K562 (cell line): ENCODE measurements around the gene EPPIN. TPM values are rescaled to one million over a fixed set of nuclear protein-coding genes. Genes with fewer than 3 reads are reported as not detected.

Experiments
- ATAC-seq: fragments of 200-7000 bp; cut with Tn5 transposase; 3 replicates; pipeline ENCODE4 v1.9.1; 2020; ENCODE audit warnings: moderate library complexity
- BruUV-seq: library from RNA; stranded (reverse); fragments of 400-500 nt; replicated peaks from 2 replicates; lab custom pipeline; 2021; lab: Mats Ljungman, UMichigan
- CTCF ChIA-PET: fragments of 300-600 bp; formaldehyde crosslinking; extraction: SDS; loops from one replicate; lab custom pipeline; 2021; ENCODE audit warnings: low intra/inter-chr PET ratio; lab: Yijun Ruan, JAX
- POLR2A ChIA-PET: fragments of 300-600, 350-650 bp; sonication (Branson Sonifier 250); formaldehyde crosslinking; extraction: SDS; loops from one replicate; lab custom pipeline; 2021; ENCODE audit warnings: antibody characterized with exemption, inconsistent platforms; lab: Yijun Ruan, JAX
- DNase-seq, 4 experiments: peaks; one replicate each; pipeline versions ENCODE4 v3.0.0 to v3.0.0-alpha.2; 2011 to 2018; ENCODE audit warnings: low spot score in 3 of 4, mixed read lengths in 3 of 4; ENCODE audit errors: extremely low read depth in 1 of 4
- FAIRE-seq: peaks from 2 replicates; lab custom pipeline; 2011; peaks lifted over from hg19 to GRCh38; lab: Jason Lieb, UNC
- H2AFZ ChIP-seq: 2 replicates; pipeline ENCODE4 v1.6.0; 2011; ENCODE audit warnings: low read depth, low read length, control low read depth, inconsistent platforms
- H3K27ac ChIP-seq: fragments of 200-600 bp; 3 replicates; pipeline ENCODE4 v1.8.0; 2011; ENCODE audit warnings: low read depth, mild to moderate bottlenecking, control low read depth, inconsistent platforms, low read length, moderate library complexity, mixed read lengths; ENCODE audit errors: extremely low read depth
- H3K27me3 ChIP-seq, 2 experiments: fragments of 300-600 bp in 1 of 2; 2 replicates in 1 of 2; 3 replicates in 1 of 2; pipeline versions ENCODE4 v1.6.0 to v1.8.0; 2011; ENCODE audit warnings: inconsistent platforms in 2 of 2, low read length in 2 of 2, mild to moderate bottlenecking in 1 of 2, mixed read lengths in 1 of 2, moderate library complexity in 1 of 2; ENCODE audit not compliant: control insufficient read depth in 2 of 2, insufficient read depth in 2 of 2
- H3K36me3 ChIP-seq: fragments of 300-600 bp; 3 replicates; pipeline ENCODE4 v1.8.0; 2011; ENCODE audit warnings: mild to moderate bottlenecking, low read length, inconsistent platforms; ENCODE audit not compliant: control insufficient read depth, insufficient read depth
- H3K4me1 ChIP-seq, 2 experiments: fragments of 200-600 bp in 1 of 2; replicated peaks in 1 of 2; 2 replicates in 1 of 2; 3 replicates in 1 of 2; pipeline versions ENCODE4 v1.5.1 to v1.8.0; 2011; ENCODE audit warnings: inconsistent platforms in 2 of 2, low read length in 2 of 2, mild to moderate bottlenecking in 1 of 2, mixed read lengths in 1 of 2, moderate library complexity in 1 of 2; ENCODE audit not compliant: control insufficient read depth in 2 of 2, insufficient read depth in 2 of 2
- H3K4me2 ChIP-seq: 2 replicates; pipeline ENCODE4 v1.6.1; 2011; ENCODE audit warnings: low read length, control low read depth, inconsistent platforms, mixed read lengths; ENCODE audit not compliant: insufficient read depth
- H3K4me3 ChIP-seq: fragments of 200-600 bp; sonication (generic), shearing (Covaris generic); 2 replicates; pipeline ENCODE4 v1.5.1; 2016; ENCODE audit warnings: control low read depth, inconsistent platforms
- H3K79me2 ChIP-seq: fragments of 200-600 bp; 3 replicates; pipeline ENCODE4 v1.8.0; 2011; ENCODE audit warnings: low read length, inconsistent platforms; ENCODE audit not compliant: control insufficient read depth, insufficient read depth
- H3K9ac ChIP-seq, 2 experiments: 2 replicates each; pipeline versions ENCODE4 v1.6.0 to v1.6.1; 2011; ENCODE audit warnings: low read depth in 2 of 2, low read length in 2 of 2, control low read depth in 1 of 2, inconsistent platforms in 1 of 2, mild to moderate bottlenecking in 1 of 2, mixed read lengths in 1 of 2; ENCODE audit not compliant: insufficient read depth in 1 of 2
- H3K9me1 ChIP-seq: one replicate; pipeline ENCODE4 v1.6.0; 2011; ENCODE audit warnings: inconsistent platforms, mild to moderate bottlenecking, low read length, moderate library complexity; ENCODE audit not compliant: control insufficient read depth, insufficient read depth
- H3K9me3 ChIP-seq: replicated peaks from 2 replicates; pipeline ENCODE4 v1.5.1; 2011; ENCODE audit warnings: low read depth, low read length, inconsistent platforms; ENCODE audit not compliant: control insufficient read depth, insufficient read depth
- H4K20me1 ChIP-seq: replicated peaks from 2 replicates; pipeline ENCODE4 v1.6.1; 2011; ENCODE audit warnings: low read length, inconsistent platforms, mixed read lengths; ENCODE audit not compliant: control insufficient read depth, insufficient read depth
- DACH1 ChIP-seq: fragments of 450-650 bp; IDR thresholded peaks from 2 replicates; pipeline ENCODE4 v1.6.1; 2018; ENCODE audit not compliant: partially characterized antibody
- GTF2A2 ChIP-seq: IDR thresholded peaks from 2 replicates; pipeline ENCODE4 v1.6.1; 2016; ENCODE audit warnings: mild to moderate bottlenecking, missing genetic modification characterization, missing compliant biosample characterization
- JUND ChIP-seq, 2 experiments: IDR thresholded peaks; 2 replicates in 1 of 2; 3 replicates in 1 of 2; pipeline ENCODE4 v1.6.1; 2011; ENCODE audit warnings: borderline replicate concordance in 2 of 2, low read depth in 2 of 2, low read length in 2 of 2, improper control_type of control experiment in 1 of 2, missing biosample characterization in 1 of 2, missing genetic modification characterization in 1 of 2, missing genetic modification reagents in 1 of 2
- MEIS2 ChIP-seq: fragments of 450-650 bp; IDR thresholded peaks from 2 replicates; pipeline ENCODE4 v1.6.1; 2014; ENCODE audit warnings: mild to moderate bottlenecking; ENCODE audit not compliant: partially characterized antibody
- NFE2 ChIP-seq: IDR thresholded peaks from 2 replicates; pipeline ENCODE4 v1.6.1; 2014; ENCODE audit warnings: antibody characterized with exemption, low read depth
- POLR2H ChIP-seq: IDR thresholded peaks from 2 replicates; pipeline ENCODE4 v1.6.1; 2016; ENCODE audit warnings: missing genetic modification characterization, low read depth, mild to moderate bottlenecking, control low read depth, missing compliant biosample characterization, moderate library complexity
- RAD51 ChIP-seq: fragments of 450-650 bp; IDR thresholded peaks from 2 replicates; pipeline ENCODE4 v1.7.1; 2016; ENCODE audit warnings: low read depth, mild to moderate bottlenecking, borderline replicate concordance
- RBBP5 ChIP-seq: fragments of 200-600 bp; sonication (generic); IDR thresholded peaks from 2 replicates; pipeline ENCODE4 v1.6.1; 2012; ENCODE audit warnings: borderline replicate concordance, mild to moderate bottlenecking, low read length, control low read depth, inconsistent platforms; ENCODE audit not compliant: insufficient read depth, poor library complexity, severe bottlenecking
- SAFB2 ChIP-seq: fragments of 200-400 bp; formaldehyde crosslinking; IDR thresholded peaks from 2 replicates; pipeline ENCODE4 v1.6.1; 2018; ENCODE audit warnings: borderline replicate concordance, low read length, low read depth, moderate library complexity; ENCODE audit not compliant: severe bottlenecking
- SMARCE1 ChIP-seq: fragments of 450-650 bp; IDR thresholded peaks from 2 replicates; pipeline ENCODE4 v1.7.1; 2016; ENCODE audit warnings: mild to moderate bottlenecking
- TARDBP ChIP-seq: fragments of 450-650 bp; IDR thresholded peaks from 2 replicates; pipeline ENCODE4 v1.6.1; 2016
- TCF7L2 ChIP-seq: fragments of 150-350 bp; IDR thresholded peaks from 2 replicates; pipeline ENCODE4 v1.6.1; 2016; ENCODE audit warnings: low read depth, mild to moderate bottlenecking, low read length, moderate library complexity
- TRIM24 ChIP-seq, 2 experiments: fragments of 450-650 bp; IDR thresholded peaks; 2 replicates each; pipeline ENCODE4 v1.6.1; 2016
- U2AF2 ChIP-seq: fragments of 200-400 bp; formaldehyde crosslinking; optimal IDR thresholded peaks from 2 replicates; pipeline ENCODE3; 2017; ENCODE audit warnings: low read depth, mild to moderate bottlenecking, low read length
- ZNF232 ChIP-seq: sonication (generic); formaldehyde crosslinking; IDR thresholded peaks from 2 replicates; pipeline ENCODE4 v1.8.0; 2022; ENCODE audit warnings: mild to moderate bottlenecking, missing genetic modification reagents
- ZNF778 ChIP-seq: fragments of 450-650 bp; formaldehyde crosslinking; IDR thresholded peaks from 2 replicates; pipeline ENCODE4 v1.4.0; 2020; ENCODE audit warnings: mild to moderate bottlenecking, moderate library complexity
- WGBS: fragments of 100-300 bp; shearing (Covaris generic); methylation state at CpG from one replicate; pipeline ENCODE4 v1.1.6; 2016; ENCODE audit warnings: low coverage, mixed read lengths; ENCODE audit not compliant: insufficient coverage; ENCODE audit errors: missing lambda C conversion rate; 5-methylcytosine and 5-hydroxymethylcytosine counted together
- in situ Hi-C: fragments of 300-500 bp; cut with MboI; formaldehyde crosslinking; loops from 4 replicates; pipeline ENCODE4 v1.15.0; 2018; ENCODE audit warnings: inconsistent platforms, mixed read lengths
- intact Hi-C: fragments of 100-400 bp; cut with micrococcal nuclease; formaldehyde crosslinking; loops from 2 replicates; pipeline ENCODE4 v1.14.2; 2022
- polyA plus RNA-seq, 8 experiments: library from polyadenylated mRNA; depleted of rRNA in 4 of 8; stranded (reverse) in 5 of 8; unstranded in 3 of 8; fragments of >200 nt; fragmentation: Nextera tagmentation in 2 of 8; fragmentation: Illumina TruSeq in 1 of 8; extraction: Ambion mirVana in 2 of 8; extraction: Trizol in 1 of 8; gene quantifications; 2 replicates each; pipeline versions ENCODE4 v1.2.1 to v1.2.3, GENCODE V29; 2011 to 2014; ENCODE audit warnings: inconsistent platforms in 1 of 8, missing spikeins in 1 of 8
- total RNA-seq, 7 experiments: library from RNA; depleted of rRNA in 6 of 7; stranded (reverse); fragments of >200 nt in 6 of 7; fragmentation: Illumina TruSeq in 2 of 7; extraction: Trizol in 2 of 7; gene quantifications; 2 replicates each; pipeline versions ENCODE4 v1.2.1 to v1.2.3, GENCODE V29; 2011 to 2021; ENCODE audit warnings: low replicate concordance in 1 of 7
- TF ChIP-seq, protein P1 (sequence below): fragments of 450-650 bp; formaldehyde crosslinking; IDR thresholded peaks from 2 replicates; pipeline ENCODE4 v1.4.0; 2022; ENCODE audit warnings: mild to moderate bottlenecking, moderate library complexity

The EPPIN gene
- total and polyA plus RNA-seq, 9 of the 15 experiments (the other 6 are each of a cell fraction or from before 2014, with no cell fraction given) = not detected

DNA sequence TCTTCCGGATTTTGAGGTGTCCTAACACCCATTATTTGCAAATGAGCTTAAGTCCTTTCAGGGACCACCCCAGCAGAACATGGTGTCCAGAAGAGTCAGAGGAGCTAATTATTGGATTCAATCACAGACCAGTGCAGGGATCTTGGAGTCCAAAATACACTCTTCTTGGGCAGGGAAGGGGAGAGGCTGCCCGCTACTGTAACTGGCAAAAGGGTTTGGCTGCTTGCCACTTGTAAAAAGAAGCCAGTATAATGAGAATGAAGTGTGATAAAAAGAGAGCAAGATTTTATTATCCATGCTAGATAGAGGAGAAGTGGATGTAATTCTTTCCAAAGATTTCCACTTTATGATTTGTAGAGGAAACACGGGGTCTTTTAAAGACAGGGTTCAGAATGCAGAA lies 51.0 kb downstream of the EPPIN start:
- Histone ChIP-seq H3K9ac (no peak overlapping the region), H3K4me2 (no peak overlapping the region)
- no TSS peak for BruUV-seq
- TF ChIP-seq TCF7L2 (no peak), SAFB2 (no peak), RBBP5 (no peak), SMARCE1 (no peak), TARDBP (no peak), MEIS2 (no peak), U2AF2 (no peak), ZNF778 (CRISPR knock-in tag) (no peak), DACH1 (no peak), GTF2A2 (tag) (no peak), ZNF232 (CRISPR knock-in tag) (no peak), TRIM24 (IDR thresholded peaks at IDR 0.05) (no peak), NFE2 (no peak), POLR2H (tag) (no peak), RAD51 (no peak), JUND (IDR thresholded peaks at IDR 0.05; ENCODE audit: borderline replicate concordance, low read depth, low read length) (no peak), JUND (tag; IDR thresholded peaks at IDR 0.05; ENCODE audit: borderline replicate concordance, low read depth, low read length) (no peak)
- TF ChIP-seq, protein P1, sequence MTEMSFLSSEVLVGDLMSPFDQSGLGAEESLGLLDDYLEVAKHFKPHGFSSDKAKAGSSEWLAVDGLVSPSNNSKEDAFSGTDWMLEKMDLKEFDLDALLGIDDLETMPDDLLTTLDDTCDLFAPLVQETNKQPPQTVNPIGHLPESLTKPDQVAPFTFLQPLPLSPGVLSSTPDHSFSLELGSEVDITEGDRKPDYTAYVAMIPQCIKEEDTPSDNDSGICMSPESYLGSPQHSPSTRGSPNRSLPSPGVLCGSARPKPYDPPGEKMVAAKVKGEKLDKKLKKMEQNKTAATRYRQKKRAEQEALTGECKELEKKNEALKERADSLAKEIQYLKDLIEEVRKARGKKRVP (CRISPR knock-in tag) = no peak
- TF ChIP-seq, all 486 proteins: peak for 0
- in situ Hi-C loops (no loop called here), intact Hi-C loops (no loop called here)
- H3K36me3 ChIP-seq = no peaks in the 10 kb centered on the region
- ChIA-PET POLR2A (no interaction called here), CTCF (no interaction called here)
- WGBS = 3% methylated on average over 3 of the region's 3 CpGs
- DNase-seq (no peak), FAIRE-seq (no peak), ATAC-seq (no peak)
- H2AFZ ChIP-seq = no peak overlapping the region
- peaks cover 12 to 32% of the 10 kb centered on the region in 2 experiments; a peak in 4 of 5 replicates for H3K27me3 ChIP-seq
- H4K20me1 ChIP-seq = no peaks in the 10 kb centered on the region; the same call in 1 of the 2 replicates
- no peak overlapping the region for H3K27ac ChIP-seq
- H3K79me2 ChIP-seq = no peaks in the 10 kb centered on the region
- H3K4me1 ChIP-seq = no peaks in the 10 kb centered on the region
- H3K9me3 ChIP-seq = no peaks in the 10 kb centered on the region
- no peak overlapping the region for H3K4me3 ChIP-seq
- no peaks in the 10 kb centered on the region for H3K9me1 ChIP-seq
